Naive thymus-derived CD8-positive, alpha-beta T cell (primary cell): ENCODE data around the gene PRKAR1B. TPM values are rescaled to one million over a fixed set of nuclear protein-coding genes. Genes with fewer than 3 reads are reported as not detected.
A peak's percentile ranks its signal among the peaks of the same experiment; 100 is the strongest.

Source experiments
- ATAC-seq, 2 donors: fragments of 150-1000 bp; cut with Tn5 transposase in 1 of 2; sonication (Bioruptor Pico), chemical (Tn5 transposase) in 1 of 2; 1 replicate in 1 of 2; 2 replicates in 1 of 2; pipeline ENCODE4 v1.10.0; 2021; ENCODE audit warnings: mild to moderate bottlenecking in 2 of 2, moderate library complexity in 2 of 2
- POLR2A ChIA-PET: fragments of 350-600 bp; sonication (Branson Sonifier 250); formaldehyde crosslinking; loops from one replicate; lab custom pipeline; 2021; ENCODE audit warnings: antibody characterized with exemption; lab: Charles Lee
- DNase-seq, 10 donors: peaks; one replicate each; pipeline versions ENCODE4 v3.0.0 to v3.0.0-alpha.2; 2020 to 2022
- H3K27ac Mint-ChIP-seq, 10 donors: one replicate each; pipeline ENCODE4 v1.8.0; 2020 to 2022; ENCODE audit warnings: mild to moderate bottlenecking in 10 of 10, mixed read lengths in 10 of 10, moderate library complexity in 4 of 10, inconsistent platforms in 1 of 10
- H3K27me3 Mint-ChIP-seq, 5 donors: one replicate each; pipeline ENCODE4 v1.8.0; 2021 to 2022; ENCODE audit warnings: mixed read lengths in 5 of 5
- H3K36me3 Mint-ChIP-seq, 3 donors: one replicate each; pipeline ENCODE4 v1.8.0; 2020 to 2022; ENCODE audit warnings: mixed read lengths in 3 of 3, mild to moderate bottlenecking in 2 of 3, inconsistent platforms in 1 of 3
- H3K4me1 Mint-ChIP-seq, 4 donors: one replicate each; pipeline ENCODE4 v1.8.0; 2021 to 2022; ENCODE audit warnings: mixed read lengths in 4 of 4
- H3K4me3 Mint-ChIP-seq, 10 donors: one replicate each; pipeline ENCODE4 v1.8.0; 2020 to 2022; ENCODE audit warnings: mild to moderate bottlenecking in 10 of 10, mixed read lengths in 10 of 10, moderate library complexity in 6 of 10, inconsistent platforms in 1 of 10
- H3K9me3 Mint-ChIP-seq, 9 donors: one replicate each; pipeline ENCODE4 v1.8.0; 2020 to 2022; ENCODE audit warnings: mixed read lengths in 9 of 9, mild to moderate bottlenecking in 3 of 9, inconsistent platforms in 1 of 9, moderate library complexity in 1 of 9
- polyA plus RNA-seq, 3 donors: library from polyadenylated mRNA; unstranded; fragments of 300-500 nt; fragmentation: Illumina TruSeq; gene quantifications; one replicate each; pipeline ENCODE4 v1.2.3, GENCODE V29; 2021
- total RNA-seq, 8 experiments: library from RNA in 2 of 8; stranded (reverse) in 2 of 8; gene quantifications; one replicate each; pipeline ENCODE4 v1.2.3 and lab custom pipeline; 2021 to 2026

PRKAR1B gene
- total and polyA plus RNA-seq, 5 experiments from 2014 or later, result 14.6 to 47.3 (median 35.4) TPM

DNA sequence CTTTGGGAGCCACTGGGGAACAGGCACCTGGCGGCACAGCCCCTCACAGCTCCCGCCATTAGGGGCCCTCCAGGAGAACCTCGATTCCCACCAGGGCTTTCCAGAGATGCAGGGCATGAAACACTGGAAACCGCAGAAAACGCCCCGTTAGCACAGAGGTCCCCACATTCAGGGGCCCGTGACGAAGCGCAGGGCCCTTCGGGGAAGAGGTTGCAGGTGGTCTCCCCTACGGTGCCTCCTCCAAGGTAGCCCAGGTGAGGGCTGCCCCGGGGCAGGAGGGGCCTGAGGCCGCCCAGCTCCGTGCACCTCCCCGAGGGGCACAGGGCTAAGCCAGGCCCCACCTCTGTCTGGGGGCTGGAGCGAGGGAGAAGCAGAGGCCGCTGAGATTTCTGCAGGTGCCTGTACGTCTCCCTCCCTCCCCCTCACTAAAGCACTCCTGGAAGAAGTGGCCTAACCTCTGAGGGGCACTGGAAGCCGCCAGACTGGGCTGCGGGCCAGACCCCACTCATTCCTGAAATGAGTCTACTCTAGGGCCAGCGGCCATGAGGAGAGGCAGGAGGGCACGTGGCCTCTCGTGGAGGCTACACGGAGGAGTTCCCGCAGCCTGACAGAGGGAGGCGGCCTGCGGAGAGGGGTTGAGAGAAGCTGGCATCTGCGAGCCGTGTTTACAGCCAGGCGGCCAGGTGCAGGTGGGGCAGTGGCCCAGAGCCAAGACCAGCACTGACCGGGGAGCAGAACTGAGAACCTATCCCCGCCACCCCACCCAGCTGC lies 214.4 kb downstream of the PRKAR1B start:
- Mint-ChIP-seq H3K27ac (no peak overlapping the region), H3K4me1 (peaks cover 1 to 6% (median 4%) of the 10 kb centered on the region in 4 donors), H3K9me3 (no peaks in the 10 kb centered on the region), H3K36me3 (no peaks in the 10 kb centered on the region), H3K27me3 (peaks cover 2 to 28% (median 14%) of the 10 kb centered on the region in 5 donors), H3K4me3 (no peak overlapping the region)
- POLR2A ChIA-PET, result no interaction called here
- ATAC-seq, result no peak
- DNase-seq, result no peak

DNA sequence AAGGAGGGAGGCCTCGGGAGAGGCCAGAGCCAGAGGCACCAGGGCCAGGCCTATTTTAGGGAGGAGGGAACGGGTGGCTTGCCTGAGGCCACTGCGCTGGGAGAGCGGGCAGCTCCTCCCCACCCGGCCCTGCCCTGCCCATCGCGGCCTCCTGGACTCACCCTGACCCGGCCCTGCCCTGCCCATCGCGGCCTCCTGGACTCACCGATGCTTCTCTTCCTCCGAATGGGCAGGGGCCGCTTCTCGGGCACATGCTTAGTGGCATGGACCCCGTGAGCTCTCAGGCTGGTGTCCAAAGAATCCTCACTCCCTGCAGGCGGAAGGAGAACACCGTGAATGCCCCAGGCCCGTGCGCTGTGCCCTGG lies 215.0 kb downstream of the PRKAR1B start:
- no peak for ATAC-seq
- POLR2A ChIA-PET, result no interaction called here
- H3K27ac Mint-ChIP-seq, result no peak overlapping the region

DNA sequence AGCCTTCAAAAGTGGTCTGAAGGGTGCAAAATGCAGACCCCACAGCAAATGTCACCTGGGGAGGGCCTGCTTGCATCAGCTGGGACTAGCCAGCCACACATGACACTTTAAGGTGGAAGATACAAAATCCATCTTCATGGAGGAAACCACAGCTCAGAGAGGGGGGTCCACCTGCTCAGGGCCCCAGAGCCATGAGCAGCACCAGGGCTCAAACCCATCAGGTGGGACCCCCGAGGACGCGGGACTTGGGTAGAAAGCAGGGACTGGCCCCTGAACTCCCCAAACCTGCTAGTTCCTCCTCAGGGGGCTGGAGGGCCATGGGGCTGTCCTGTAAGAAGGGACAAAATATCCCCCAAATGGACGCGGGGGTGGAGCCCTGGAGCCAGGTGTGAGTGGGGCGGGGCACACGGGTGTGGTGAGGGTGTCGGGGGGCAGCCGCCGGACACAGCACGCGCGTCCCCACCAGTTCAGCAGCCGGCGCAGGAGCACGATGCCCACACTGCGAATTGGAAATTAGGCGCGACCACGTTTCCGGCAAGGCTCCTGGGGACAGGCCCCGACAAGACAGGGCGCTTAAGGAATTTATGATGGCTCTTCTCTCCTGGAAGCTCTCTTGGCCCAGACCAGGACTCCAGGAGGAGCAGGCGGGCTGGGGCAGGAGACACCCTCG lies 215.5 kb downstream of the PRKAR1B start:
- H3K36me3 Mint-ChIP-seq, result no peaks in the 10 kb centered on the region
- ATAC-seq (no peak), DNase-seq (peak in 1 of 10 donors; percentile 1)
- peak overlapping the region in 1 of 10 donors; percentile 52 for H3K27ac Mint-ChIP-seq
- peaks cover 0 to 25% (median 12%) of the 10 kb centered on the region in 5 donors for H3K27me3 Mint-ChIP-seq
- H3K4me3 Mint-ChIP-seq, result no peak overlapping the region
- POLR2A ChIA-PET, result interaction anchor here (0.5 kb wide), 1 partner anchor 1003 kb away, joined by 3 read pairs; no protein-coding TSS in a partner anchor
- no peaks in the 10 kb centered on the region for H3K9me3 Mint-ChIP-seq
- H3K4me1 Mint-ChIP-seq, result peaks cover 0 to 4% (median 2%) of the 10 kb centered on the region in 4 donors

More for the DNA sequence above, 215.0 kb downstream of the PRKAR1B start:
- Mint-ChIP-seq H3K27me3 (peaks cover 0 to 26% (median 12%) of the 10 kb centered on the region in 5 donors), H3K36me3 (no peaks in the 10 kb centered on the region), H3K4me1 (peaks cover 0 to 4% (median 2%) of the 10 kb centered on the region in 4 donors), H3K4me3 (no peak overlapping the region), H3K9me3 (no peaks in the 10 kb centered on the region)
- no peak for DNase-seq

DNA sequence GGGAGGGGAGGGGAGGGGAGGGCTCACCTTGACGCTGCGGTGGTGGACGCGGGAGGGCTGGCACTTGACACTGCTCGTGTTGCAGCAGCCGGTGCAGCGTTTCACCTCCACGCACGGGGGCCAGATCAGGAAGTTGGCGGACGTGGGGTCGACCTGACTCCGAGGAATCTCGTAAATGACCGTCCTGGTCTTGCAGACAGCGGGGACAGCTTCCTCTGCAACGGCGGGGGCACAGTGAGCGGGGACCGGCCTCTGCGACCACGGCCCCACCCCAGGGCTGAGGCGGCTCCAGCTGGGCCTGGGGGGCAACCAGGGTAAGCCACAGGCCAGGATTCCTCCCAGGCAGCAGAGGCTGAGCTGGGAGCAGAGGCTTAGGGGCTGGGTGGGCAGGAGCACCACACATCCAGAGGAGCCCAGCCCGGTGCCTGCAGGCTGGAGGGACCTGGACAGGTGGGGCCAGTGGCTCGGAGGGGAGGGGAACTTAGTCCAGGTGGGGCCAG lies 216.2 kb downstream of the PRKAR1B start:
- DNase-seq (peak in 1 of 10 donors; percentile 3), ATAC-seq (no peak)
- Mint-ChIP-seq H3K4me3 (no peak overlapping the region), H3K27ac (no peak overlapping the region), H3K27me3 (peaks cover 0 to 20% (median 8%) of the 10 kb centered on the region in 5 donors), H3K36me3 (no peaks in the 10 kb centered on the region), H3K4me1 (no peaks in the 10 kb centered on the region), H3K9me3 (no peaks in the 10 kb centered on the region)
- POLR2A ChIA-PET, result no interaction called here

DNA sequence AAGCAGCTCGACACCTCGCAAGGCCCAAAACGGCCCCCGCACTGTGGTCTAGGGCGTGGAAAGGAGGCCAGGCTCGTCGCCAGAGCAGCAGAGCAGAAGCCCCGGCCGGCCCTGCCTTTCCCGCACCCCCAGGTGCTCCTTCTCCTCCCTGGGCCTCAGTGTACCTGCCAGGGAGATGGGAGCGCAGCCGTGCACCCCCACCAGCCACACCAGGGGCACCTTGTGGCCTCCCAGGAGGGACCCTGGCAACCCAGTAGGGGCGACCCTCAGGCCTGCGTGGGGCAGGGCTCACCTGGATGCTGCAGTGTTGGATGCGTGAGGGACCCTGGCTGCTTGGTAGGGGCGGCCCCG lies 217.0 kb downstream of the PRKAR1B start:
- DNase-seq (no peak), ATAC-seq (no peak)
- H3K27me3 Mint-ChIP-seq, result peaks cover 0 to 13% (median 5%) of the 10 kb centered on the region in 5 donors
- no peaks in the 10 kb centered on the region for H3K36me3 Mint-ChIP-seq
- no peak overlapping the region for H3K4me3 Mint-ChIP-seq
- POLR2A ChIA-PET, result no interaction called here
- no peaks in the 10 kb centered on the region for H3K9me3 Mint-ChIP-seq
- no peak overlapping the region for H3K27ac Mint-ChIP-seq
- no peaks in the 10 kb centered on the region for H3K4me1 Mint-ChIP-seq

DNA sequence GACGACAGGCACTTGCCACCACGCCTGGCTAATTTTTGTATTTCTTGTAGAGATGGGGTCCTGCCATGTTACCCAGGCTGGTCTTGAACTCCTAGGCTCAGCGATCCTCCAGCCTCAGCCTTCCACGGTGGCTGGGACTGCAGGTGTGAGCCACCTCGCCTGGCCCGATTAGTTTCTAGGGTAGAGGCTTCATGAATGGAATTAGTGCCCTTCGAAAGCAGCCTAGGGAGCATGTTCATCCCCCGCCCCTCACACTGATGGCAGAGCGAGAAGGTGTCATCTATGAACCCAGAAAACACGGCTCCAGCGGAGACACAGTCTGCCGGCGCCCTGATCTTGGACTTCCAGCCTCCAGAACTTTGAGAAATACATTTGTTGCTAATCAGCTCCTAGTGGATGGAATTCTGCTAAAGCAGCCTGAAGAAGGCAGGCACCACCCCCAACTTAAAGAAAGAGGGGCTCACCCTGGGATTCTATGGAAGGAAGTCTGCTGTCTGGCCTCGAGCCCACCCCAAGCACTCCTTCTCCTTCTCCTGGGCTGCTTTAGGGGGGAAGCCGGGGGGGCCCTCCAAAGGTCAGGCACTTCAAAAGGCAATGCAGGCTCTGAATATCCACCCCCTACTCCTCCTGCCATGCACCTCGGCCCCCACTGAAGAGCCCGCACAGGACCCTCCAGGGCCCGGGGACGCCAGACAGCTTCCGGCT lies 217.5 kb downstream of the PRKAR1B start:
- Mint-ChIP-seq H3K4me3 (no peak overlapping the region), H3K4me1 (no peaks in the 10 kb centered on the region), H3K27ac (no peak overlapping the region), H3K9me3 (no peaks in the 10 kb centered on the region), H3K36me3 (no peaks in the 10 kb centered on the region), H3K27me3 (peaks cover 0 to 8% (median 5%) of the 10 kb centered on the region in 5 donors)
- DNase-seq (no peak), ATAC-seq (no peak)
- POLR2A ChIA-PET, result no interaction called here

DNA sequence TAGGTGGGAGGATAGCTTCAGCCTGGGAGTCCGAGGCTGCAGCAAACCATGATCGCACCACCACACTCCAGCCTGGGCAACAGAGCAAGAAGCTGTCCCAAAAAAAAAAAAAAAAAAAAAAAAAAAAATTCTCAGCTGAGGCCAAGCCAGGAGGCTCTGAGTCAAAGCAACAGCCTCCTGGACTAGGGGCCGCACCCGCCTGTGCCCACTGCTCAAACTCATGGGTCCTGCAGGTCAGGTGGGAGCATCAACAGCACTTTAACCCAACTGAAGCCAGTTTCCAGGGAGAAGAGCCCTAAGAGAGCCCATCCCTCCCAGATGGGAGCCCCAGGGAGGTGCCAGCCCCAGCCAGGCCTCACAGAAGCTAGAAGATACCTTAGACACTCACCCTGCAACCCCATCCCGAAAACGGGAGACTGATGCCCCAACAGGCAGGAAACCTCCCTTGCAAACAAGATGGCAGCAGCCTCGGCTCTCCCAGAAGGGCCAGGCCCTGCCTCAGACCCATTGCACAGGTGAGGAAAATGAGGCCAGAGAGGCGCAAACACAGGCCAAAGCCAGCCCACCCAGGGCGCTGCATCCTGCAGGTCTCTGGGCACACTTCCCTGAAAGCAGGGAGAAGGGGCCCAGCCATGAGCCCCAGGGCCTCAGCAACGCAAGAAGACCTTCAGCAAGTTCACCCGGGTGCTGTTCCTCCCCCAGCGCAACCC lies 218.5 kb downstream of the PRKAR1B start:
- H3K4me1 Mint-ChIP-seq, result no peaks in the 10 kb centered on the region
- H3K9me3 Mint-ChIP-seq, result no peaks in the 10 kb centered on the region
- no peak overlapping the region for H3K27ac Mint-ChIP-seq
- no peak overlapping the region for H3K4me3 Mint-ChIP-seq
- POLR2A ChIA-PET, result interaction anchor here (0.7 kb wide), 1 partner anchor 161 kb away, joined by 6 read pairs; no protein-coding TSS in a partner anchor
- DNase-seq, result no peak
- ATAC-seq, result no peak
- H3K27me3 Mint-ChIP-seq, result peaks cover 0 to 2% (median under 1%) of the 10 kb centered on the region in 5 donors
- H3K36me3 Mint-ChIP-seq, result no peaks in the 10 kb centered on the region

DNA sequence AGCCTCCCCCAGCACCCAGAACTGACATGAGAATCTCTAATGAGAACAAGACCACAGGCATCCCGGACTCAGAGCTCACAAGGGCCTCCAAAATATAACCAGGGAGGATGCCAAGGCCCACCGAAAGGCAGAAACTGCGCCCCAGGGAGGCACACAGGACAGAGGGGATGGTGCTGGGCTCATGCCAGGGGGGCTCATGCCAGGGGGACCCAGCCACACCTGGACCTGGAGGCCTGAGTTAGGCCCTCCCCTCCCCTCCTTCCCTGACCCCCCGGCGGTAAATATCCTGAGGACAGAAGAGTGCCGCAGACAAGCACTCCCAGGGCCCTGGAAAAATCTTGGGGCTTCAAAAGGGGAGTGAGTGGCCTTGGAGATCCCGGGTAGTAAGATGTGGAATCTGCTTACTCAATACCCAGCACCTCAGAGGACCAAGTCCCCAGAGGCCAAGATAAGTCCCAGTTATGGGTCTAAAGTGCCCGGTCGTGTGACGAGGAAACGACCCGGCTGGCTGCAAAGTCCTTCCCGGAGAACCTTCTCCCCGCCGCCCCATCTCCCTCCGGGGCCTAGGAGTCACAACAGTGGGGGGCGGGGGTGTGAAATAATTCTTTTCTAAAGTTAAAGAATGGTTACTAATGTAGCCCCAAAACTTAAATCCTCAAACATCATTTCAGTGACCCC lies 219.3 kb downstream of the PRKAR1B start:
- Mint-ChIP-seq H3K4me1 (no peaks in the 10 kb centered on the region), H3K9me3 (no peaks in the 10 kb centered on the region), H3K27ac (no peak overlapping the region), H3K36me3 (no peaks in the 10 kb centered on the region), H3K4me3 (no peak overlapping the region), H3K27me3 (no peaks in the 10 kb centered on the region)
- POLR2A ChIA-PET, result interaction anchor here (0.6 to 0.7 kb wide), 2 partner anchors 160 to 201 kb away, joined by 4 to 6 read pairs; no protein-coding TSS in a partner anchor
- DNase-seq (no peak), ATAC-seq (no peak)

DNA sequence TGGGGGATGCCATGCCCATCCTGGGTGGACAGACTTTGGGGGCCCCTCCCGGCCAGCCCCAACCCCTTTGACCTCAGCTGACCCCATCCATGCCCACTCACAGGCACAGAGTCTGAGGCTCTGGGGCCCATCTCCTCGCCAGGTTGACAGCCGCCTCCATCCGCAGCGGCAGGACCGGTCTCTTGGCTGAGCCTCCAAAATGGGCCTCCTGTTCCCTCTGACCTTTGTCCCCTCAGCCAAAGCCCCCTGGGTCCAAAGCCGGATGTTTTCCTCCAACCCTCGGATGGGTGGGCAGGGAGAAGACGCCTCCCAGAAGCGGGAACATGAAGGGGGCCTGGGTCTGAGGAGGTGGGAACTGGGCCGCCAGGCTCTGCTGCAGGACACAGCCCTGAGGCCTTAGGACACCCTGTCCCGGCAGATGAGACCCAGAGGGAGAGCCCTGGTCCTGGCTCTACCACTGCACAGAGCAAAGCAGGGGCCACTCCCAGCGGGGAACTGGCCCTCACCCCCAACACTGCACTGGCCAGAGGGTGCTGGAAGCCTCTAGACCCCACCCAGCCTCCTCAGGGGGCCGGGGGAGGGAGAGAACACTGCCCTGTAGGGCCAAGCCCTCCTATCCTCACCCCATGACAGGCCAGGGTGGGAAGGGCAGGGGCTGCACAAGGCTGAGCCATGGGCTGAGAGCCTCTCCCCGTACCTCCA lies 220.0 kb downstream of the PRKAR1B start:
- POLR2A ChIA-PET, result interaction anchor here (0.6 kb wide), 1 partner anchor 202 kb away, joined by 4 read pairs; no protein-coding TSS in a partner anchor
- no peaks in the 10 kb centered on the region for H3K27me3 Mint-ChIP-seq
- no peaks in the 10 kb centered on the region for H3K36me3 Mint-ChIP-seq
- DNase-seq (peak in 1 of 10 donors; percentile 3), ATAC-seq (no peak)
- no peaks in the 10 kb centered on the region for H3K4me1 Mint-ChIP-seq
- no peak overlapping the region for H3K4me3 Mint-ChIP-seq
- no peak overlapping the region for H3K27ac Mint-ChIP-seq
- no peaks in the 10 kb centered on the region for H3K9me3 Mint-ChIP-seq

DNA sequence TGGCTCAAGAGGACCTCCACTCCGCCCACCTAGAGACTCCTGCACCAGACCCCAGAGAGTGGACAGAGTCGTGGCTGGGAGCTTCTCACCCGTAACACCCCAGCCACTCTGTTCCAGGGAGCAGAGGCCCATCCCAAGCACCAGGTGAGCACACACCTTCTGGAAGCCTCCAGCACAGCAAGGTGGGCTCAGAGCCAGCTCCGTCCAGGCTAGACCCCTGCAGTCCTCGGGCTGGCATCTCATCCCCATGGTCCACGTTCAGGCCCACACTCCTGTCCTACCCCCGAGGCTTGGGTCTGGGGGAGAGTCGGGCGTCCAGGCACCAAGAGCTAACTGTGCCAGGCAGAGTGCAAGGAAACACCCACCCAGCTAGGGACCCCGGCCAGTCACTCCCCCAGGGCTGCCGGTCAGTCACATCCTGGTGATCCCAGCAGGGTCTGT lies 220.7 kb downstream of the PRKAR1B start:
- no peaks in the 10 kb centered on the region for H3K9me3 Mint-ChIP-seq
- DNase-seq (no peak), ATAC-seq (no peak)
- H3K4me3 Mint-ChIP-seq, result no peak overlapping the region
- POLR2A ChIA-PET, result no interaction called here
- no peaks in the 10 kb centered on the region for H3K4me1 Mint-ChIP-seq
- H3K36me3 Mint-ChIP-seq, result no peaks in the 10 kb centered on the region
- no peak overlapping the region for H3K27ac Mint-ChIP-seq
- H3K27me3 Mint-ChIP-seq, result no peaks in the 10 kb centered on the region

DNA sequence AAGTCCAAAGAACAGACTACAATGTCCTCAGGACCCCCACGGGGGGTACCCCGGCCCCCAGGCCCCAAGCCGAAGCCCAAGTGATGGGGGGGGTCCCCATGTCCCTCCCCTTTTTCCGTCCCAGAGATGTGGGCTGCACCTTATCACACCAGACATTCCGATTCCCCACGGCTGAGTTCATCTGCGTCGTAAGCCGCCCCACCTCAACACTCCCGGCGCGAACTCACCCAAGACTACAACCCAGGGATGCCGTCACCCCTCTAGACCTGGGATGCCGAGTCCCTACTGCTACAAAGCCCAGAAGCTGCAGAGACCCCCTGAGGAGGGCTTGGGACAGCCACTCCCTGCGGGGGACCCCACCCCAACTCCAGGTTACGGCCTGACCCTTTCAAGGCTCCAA lies 221.9 kb downstream of the PRKAR1B start:
- H3K27me3 Mint-ChIP-seq, result no peaks in the 10 kb centered on the region
- H3K4me3 Mint-ChIP-seq, result no peak overlapping the region
- no peaks in the 10 kb centered on the region for H3K9me3 Mint-ChIP-seq
- ATAC-seq, result no peak
- H3K4me1 Mint-ChIP-seq, result peaks cover 0 to 2% (median 0%) of the 10 kb centered on the region in 4 donors
- POLR2A ChIA-PET, result no interaction called here
- H3K36me3 Mint-ChIP-seq, result no peaks in the 10 kb centered on the region
- DNase-seq, result no peak
- H3K27ac Mint-ChIP-seq, result peak overlapping the region in 2 of 10 donors; percentile 15 to 41
